H1 (cell line): Measurements from ENCODE around the gene HEATR5A. TPM values are rescaled to one million over a fixed set of nuclear protein-coding genes. Genes with fewer than 3 reads are reported as not detected.

Experiments
- CTBP2 ChIP-seq: IDR thresholded peaks from 2 replicates; pipeline ENCODE4 v1.7.0; 2011; ENCODE audit warnings: borderline replicate concordance, mild to moderate bottlenecking, moderate library complexity, mixed read lengths, low read length; ENCODE audit not compliant: insufficient read depth, insufficient read length
- HDAC2 ChIP-seq, 2 experiments: fragments of 300-600 bp in 1 of 2; sonication (generic) in 1 of 2; IDR thresholded peaks; 2 replicates each; pipeline ENCODE4 v1.6.1; 2011 to 2012; ENCODE audit warnings: low read depth in 2 of 2, low read length in 2 of 2, mild to moderate bottlenecking in 2 of 2, moderate library complexity in 2 of 2, borderline replicate concordance in 1 of 2, inconsistent platforms in 1 of 2
- HDAC6 ChIP-seq: IDR thresholded peaks from one replicate; pipeline ENCODE4 v1.7.1; 2012; ENCODE audit warnings: low read depth, mild to moderate bottlenecking, inconsistent platforms, low read length, moderate library complexity
- RNF2 ChIP-seq: fragments of 200-900, 300-1000 bp; sonication (generic); IDR thresholded peaks from 2 replicates; pipeline ENCODE4 v1.7.1; 2016; ENCODE audit warnings: borderline replicate concordance, low read depth, mild to moderate bottlenecking, antibody characterized with exemption, low read length; ENCODE audit not compliant: poor library complexity, severe bottlenecking; ENCODE audit errors: missing control alignments
- SP4 ChIP-seq: IDR thresholded peaks from 2 replicates; pipeline ENCODE4 v1.6.1; 2012; ENCODE audit warnings: low read length, inconsistent platforms
- polyA plus RNA-seq, 7 experiments: library from polyadenylated mRNA; depleted of rRNA in 3 of 7; stranded (reverse) in 5 of 7; unstranded in 2 of 7; fragments of >200 nt in 5 of 7; fragments of 200-250 nt in 2 of 7; gene quantifications; 1 replicate in 5 of 7; 2 replicates in 1 of 7; 4 replicates in 1 of 7; pipeline versions ENCODE4 v1.2.1 to v1.2.3, GENCODE V29; 2011 to 2013; ENCODE audit warnings: missing spikeins in 2 of 7, mixed read lengths in 2 of 7
- total RNA-seq: library from RNA; stranded (reverse); fragmentation: NEBNext Ultra II Directional; extraction: Animal tissue kit (Norgen Biotek cat#: 25700); gene quantifications from 2 replicates; pipeline ENCODE4 v1.2.1, GENCODE V29; 2021
- TF ChIP-seq, protein P1 (sequence below): fragments of 300-600 bp; sonication (generic); IDR thresholded peaks from 2 replicates; pipeline ENCODE4 v1.7.1; 2012; ENCODE audit warnings: low read length, moderate library complexity, mild to moderate bottlenecking, inconsistent platforms; ENCODE audit not compliant: insufficient replicate concordance

The HEATR5A gene
- total and polyA plus RNA-seq, 2 of the 8 experiments (the other 6 are each of a cell fraction or from before 2014, with no cell fraction given) = 9.0 to 36.2 TPM

DNA sequence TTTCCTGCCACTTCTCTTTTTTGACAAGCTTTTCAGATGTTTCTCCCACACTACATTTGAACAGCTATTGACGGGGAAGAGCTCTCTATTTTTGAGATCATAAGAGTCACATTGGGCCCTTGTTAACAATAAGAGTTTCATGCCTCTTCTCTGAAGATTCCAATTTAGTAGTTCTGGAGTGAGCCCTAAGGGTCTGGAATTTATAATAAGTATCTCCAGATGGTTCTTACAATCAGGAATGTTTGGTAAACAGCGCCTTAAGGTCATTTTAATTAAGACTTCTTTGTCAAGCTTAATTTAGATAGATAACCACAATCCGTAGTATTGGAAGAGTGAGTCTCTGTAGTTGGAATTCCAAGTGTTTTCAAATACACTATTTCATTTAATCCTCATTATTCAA is 152.1 kb downstream of the HEATR5A start (continued):
- TF ChIP-seq, protein P1, sequence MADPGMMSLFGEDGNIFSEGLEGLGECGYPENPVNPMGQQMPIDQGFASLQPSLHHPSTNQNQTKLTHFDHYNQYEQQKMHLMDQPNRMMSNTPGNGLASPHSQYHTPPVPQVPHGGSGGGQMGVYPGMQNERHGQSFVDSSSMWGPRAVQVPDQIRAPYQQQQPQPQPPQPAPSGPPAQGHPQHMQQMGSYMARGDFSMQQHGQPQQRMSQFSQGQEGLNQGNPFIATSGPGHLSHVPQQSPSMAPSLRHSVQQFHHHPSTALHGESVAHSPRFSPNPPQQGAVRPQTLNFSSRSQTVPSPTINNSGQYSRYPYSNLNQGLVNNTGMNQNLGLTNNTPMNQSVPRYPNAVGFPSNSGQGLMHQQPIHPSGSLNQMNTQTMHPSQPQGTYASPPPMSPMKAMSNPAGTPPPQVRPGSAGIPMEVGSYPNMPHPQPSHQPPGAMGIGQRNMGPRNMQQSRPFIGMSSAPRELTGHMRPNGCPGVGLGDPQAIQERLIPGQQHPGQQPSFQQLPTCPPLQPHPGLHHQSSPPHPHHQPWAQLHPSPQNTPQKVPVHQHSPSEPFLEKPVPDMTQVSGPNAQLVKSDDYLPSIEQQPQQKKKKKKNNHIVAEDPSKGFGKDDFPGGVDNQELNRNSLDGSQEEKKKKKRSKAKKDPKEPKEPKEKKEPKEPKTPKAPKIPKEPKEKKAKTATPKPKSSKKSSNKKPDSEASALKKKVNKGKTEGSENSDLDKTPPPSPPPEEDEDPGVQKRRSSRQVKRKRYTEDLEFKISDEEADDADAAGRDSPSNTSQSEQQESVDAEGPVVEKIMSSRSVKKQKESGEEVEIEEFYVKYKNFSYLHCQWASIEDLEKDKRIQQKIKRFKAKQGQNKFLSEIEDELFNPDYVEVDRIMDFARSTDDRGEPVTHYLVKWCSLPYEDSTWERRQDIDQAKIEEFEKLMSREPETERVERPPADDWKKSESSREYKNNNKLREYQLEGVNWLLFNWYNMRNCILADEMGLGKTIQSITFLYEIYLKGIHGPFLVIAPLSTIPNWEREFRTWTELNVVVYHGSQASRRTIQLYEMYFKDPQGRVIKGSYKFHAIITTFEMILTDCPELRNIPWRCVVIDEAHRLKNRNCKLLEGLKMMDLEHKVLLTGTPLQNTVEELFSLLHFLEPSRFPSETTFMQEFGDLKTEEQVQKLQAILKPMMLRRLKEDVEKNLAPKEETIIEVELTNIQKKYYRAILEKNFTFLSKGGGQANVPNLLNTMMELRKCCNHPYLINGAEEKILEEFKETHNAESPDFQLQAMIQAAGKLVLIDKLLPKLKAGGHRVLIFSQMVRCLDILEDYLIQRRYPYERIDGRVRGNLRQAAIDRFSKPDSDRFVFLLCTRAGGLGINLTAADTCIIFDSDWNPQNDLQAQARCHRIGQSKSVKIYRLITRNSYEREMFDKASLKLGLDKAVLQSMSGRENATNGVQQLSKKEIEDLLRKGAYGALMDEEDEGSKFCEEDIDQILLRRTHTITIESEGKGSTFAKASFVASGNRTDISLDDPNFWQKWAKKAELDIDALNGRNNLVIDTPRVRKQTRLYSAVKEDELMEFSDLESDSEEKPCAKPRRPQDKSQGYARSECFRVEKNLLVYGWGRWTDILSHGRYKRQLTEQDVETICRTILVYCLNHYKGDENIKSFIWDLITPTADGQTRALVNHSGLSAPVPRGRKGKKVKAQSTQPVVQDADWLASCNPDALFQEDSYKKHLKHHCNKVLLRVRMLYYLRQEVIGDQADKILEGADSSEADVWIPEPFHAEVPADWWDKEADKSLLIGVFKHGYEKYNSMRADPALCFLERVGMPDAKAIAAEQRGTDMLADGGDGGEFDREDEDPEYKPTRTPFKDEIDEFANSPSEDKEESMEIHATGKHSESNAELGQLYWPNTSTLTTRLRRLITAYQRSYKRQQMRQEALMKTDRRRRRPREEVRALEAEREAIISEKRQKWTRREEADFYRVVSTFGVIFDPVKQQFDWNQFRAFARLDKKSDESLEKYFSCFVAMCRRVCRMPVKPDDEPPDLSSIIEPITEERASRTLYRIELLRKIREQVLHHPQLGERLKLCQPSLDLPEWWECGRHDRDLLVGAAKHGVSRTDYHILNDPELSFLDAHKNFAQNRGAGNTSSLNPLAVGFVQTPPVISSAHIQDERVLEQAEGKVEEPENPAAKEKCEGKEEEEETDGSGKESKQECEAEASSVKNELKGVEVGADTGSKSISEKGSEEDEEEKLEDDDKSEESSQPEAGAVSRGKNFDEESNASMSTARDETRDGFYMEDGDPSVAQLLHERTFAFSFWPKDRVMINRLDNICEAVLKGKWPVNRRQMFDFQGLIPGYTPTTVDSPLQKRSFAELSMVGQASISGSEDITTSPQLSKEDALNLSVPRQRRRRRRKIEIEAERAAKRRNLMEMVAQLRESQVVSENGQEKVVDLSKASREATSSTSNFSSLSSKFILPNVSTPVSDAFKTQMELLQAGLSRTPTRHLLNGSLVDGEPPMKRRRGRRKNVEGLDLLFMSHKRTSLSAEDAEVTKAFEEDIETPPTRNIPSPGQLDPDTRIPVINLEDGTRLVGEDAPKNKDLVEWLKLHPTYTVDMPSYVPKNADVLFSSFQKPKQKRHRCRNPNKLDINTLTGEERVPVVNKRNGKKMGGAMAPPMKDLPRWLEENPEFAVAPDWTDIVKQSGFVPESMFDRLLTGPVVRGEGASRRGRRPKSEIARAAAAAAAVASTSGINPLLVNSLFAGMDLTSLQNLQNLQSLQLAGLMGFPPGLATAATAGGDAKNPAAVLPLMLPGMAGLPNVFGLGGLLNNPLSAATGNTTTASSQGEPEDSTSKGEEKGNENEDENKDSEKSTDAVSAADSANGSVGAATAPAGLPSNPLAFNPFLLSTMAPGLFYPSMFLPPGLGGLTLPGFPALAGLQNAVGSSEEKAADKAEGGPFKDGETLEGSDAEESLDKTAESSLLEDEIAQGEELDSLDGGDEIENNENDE = no peak
- TF ChIP-seq CTBP2 (no peak), HDAC6 (no peak), RNF2 (no peak), HDAC2 (IDR thresholded peaks at IDR 0.05; ENCODE audit: borderline replicate concordance in 1 of 2, low read depth in 2 of 2, low read length in 2 of 2) (no peak), SP4 (no peak)
